HEK293 (cell line): ENCODE results near the gene ARAP1.

ENCODE experiments used
- CTCF ChIA-PET: fragments of 350-600 bp; formaldehyde crosslinking; extraction: SDS; loops from one replicate; lab custom pipeline; 2021; ENCODE audit warnings: antibody characterized with exemption; lab: Yijun Ruan, JAX
- POLR2A ChIA-PET: fragments of 300-600 bp; formaldehyde crosslinking; extraction: SDS; loops from one replicate; lab custom pipeline; 2020; ENCODE audit warnings: antibody characterized with exemption, inconsistent platforms; lab: Yijun Ruan, JAX
- H3K27ac ChIP-seq: fragments of 200-500 bp; sonication (Bioruptor generic); 2 replicates; pipeline ENCODE4 v1.5.1; 2014; ENCODE audit warnings: low read depth, low read length, control low read depth, inconsistent platforms; ENCODE audit errors: extremely low read depth
- H3K36me3 ChIP-seq, 2 experiments: fragments of 200-500 bp in 1 of 2; sonication (Bioruptor generic) in 1 of 2; 1 replicate in 1 of 2; 2 replicates in 1 of 2; pipeline ENCODE4 v1.5.1; 2014 to 2017; ENCODE audit warnings: inconsistent platforms in 2 of 2, low read length in 2 of 2; ENCODE audit not compliant: control insufficient read depth in 2 of 2, insufficient read depth in 1 of 2
- H3K4me1 ChIP-seq: fragments of 200-500 bp; sonication (Bioruptor generic); 2 replicates; pipeline ENCODE4 v1.5.1; 2014; ENCODE audit warnings: mild to moderate bottlenecking, low read length, inconsistent platforms; ENCODE audit not compliant: control insufficient read depth, insufficient read depth
- H3K4me3 ChIP-seq: 2 replicates; pipeline ENCODE4 v1.5.1; 2011; ENCODE audit warnings: low read depth, mild to moderate bottlenecking, control low read depth, low read length, moderate library complexity
- H3K9me3 ChIP-seq: fragments of 200-500 bp; sonication (Bioruptor generic); 2 replicates; pipeline ENCODE4 v1.5.1; 2014; ENCODE audit warnings: low read depth, low read length, inconsistent platforms; ENCODE audit not compliant: control insufficient read depth, insufficient read depth
- CTCF ChIP-seq: fragments of 450-650 bp; formaldehyde crosslinking; IDR thresholded peaks from 2 replicates; pipeline ENCODE4 v1.5.1; 2016; ENCODE audit warnings: missing biosample characterization, missing genetic modification characterization
- KLF17 ChIP-seq: fragments of 450-650 bp; formaldehyde crosslinking; IDR thresholded peaks from 2 replicates; pipeline ENCODE4 v1.5.1; 2016; ENCODE audit warnings: missing biosample characterization, missing genetic modification characterization
- SALL2 ChIP-seq: fragments of 450-650 bp; formaldehyde crosslinking; IDR thresholded peaks from 2 replicates; pipeline ENCODE4 v1.5.0; 2017; ENCODE audit warnings: missing biosample characterization, mild to moderate bottlenecking, missing genetic modification characterization, borderline replicate concordance
- ZBTB10 ChIP-seq: fragments of 450-650 bp; formaldehyde crosslinking; IDR thresholded peaks from 2 replicates; pipeline ENCODE4 v1.5.1; 2016; ENCODE audit warnings: missing biosample characterization, missing genetic modification characterization
- ZNF280D ChIP-seq: fragments of 450-650 bp; formaldehyde crosslinking; IDR thresholded peaks from 2 replicates; pipeline ENCODE4 v1.5.1; 2016; ENCODE audit warnings: missing biosample characterization, missing genetic modification characterization
- ZNF302 ChIP-seq: fragments of 450-650 bp; formaldehyde crosslinking; IDR thresholded peaks from 2 replicates; pipeline ENCODE4 v1.5.1; 2016; ENCODE audit warnings: missing biosample characterization, missing genetic modification characterization, low read depth
- ZNF362 ChIP-seq: fragments of 450-650 bp; formaldehyde crosslinking; IDR thresholded peaks from 2 replicates; pipeline ENCODE4 v1.5.1; 2016; ENCODE audit warnings: missing biosample characterization, missing genetic modification characterization
- ZNF560 ChIP-seq: fragments of 450-650 bp; formaldehyde crosslinking; IDR thresholded peaks from 2 replicates; pipeline ENCODE4 v1.5.1; 2017; ENCODE audit warnings: missing biosample characterization, missing genetic modification characterization, borderline replicate concordance
- ZNF623 ChIP-seq: fragments of 450-650 bp; formaldehyde crosslinking; IDR thresholded peaks from 2 replicates; pipeline ENCODE4 v1.5.1; 2016; ENCODE audit warnings: missing biosample characterization, missing genetic modification characterization
- ZNF704 ChIP-seq: fragments of 450-650 bp; formaldehyde crosslinking; IDR thresholded peaks from 2 replicates; pipeline ENCODE4 v1.5.1; 2016; ENCODE audit warnings: missing biosample characterization, missing genetic modification characterization

ARAP1 gene

GRCh38 chr11:72730737-72731136, 21.5 kb downstream of the ARAP1 start:
- CTCF ChIA-PET, result interaction anchor here (1.5 to 2.1 kb wide), 2 partner anchors 9 to 63 kb away, joined by 4 to 7 read pairs; partner anchors contain the start of gene STARD10

GRCh38 chr11:72730243-72730642, 22.0 kb downstream of the ARAP1 start:
- POLR2A ChIA-PET, result no interaction called here
- CTCF ChIA-PET, result interaction anchor here (0.6 to 2.1 kb wide), 4 partner anchors 9 to 449 kb away, joined by 3 to 7 read pairs (median 4); partner anchors contain the start of gene STARD10
- Histone ChIP-seq H3K27ac (no peak overlapping the region), H3K36me3 (peaks cover 0 to 14% of the 10 kb centered on the region in 2 experiments; a peak in 1 of 3 replicates), H3K4me3 (no peak overlapping the region), H3K9me3 (no peaks in the 10 kb centered on the region), H3K4me1 (no peaks in the 10 kb centered on the region)
- TF ChIP-seq KLF17 (tag by site-specific recombination), result no peak
- no peak for TF ChIP-seq ZNF704 (tag by site-specific recombination)
- no peak for TF ChIP-seq ZBTB10 (tag by site-specific recombination)
- TF ChIP-seq CTCF (tag by site-specific recombination), result no peak

More at GRCh38 chr11:72730737-72731136, 21.5 kb downstream of the ARAP1 start:
- no peak overlapping the region for H3K27ac ChIP-seq
- H3K4me3 ChIP-seq, result no peak overlapping the region
- H3K36me3 ChIP-seq, result peaks cover 0 to 14% of the 10 kb centered on the region in 2 experiments; a peak in 1 of 3 replicates
- POLR2A ChIA-PET, result interaction anchor here (1.3 kb wide), 1 partner anchor 63 kb away, joined by 3 read pairs; the partner anchor contains the start of gene STARD10
- H3K9me3 ChIP-seq, result no peaks in the 10 kb centered on the region
- no peak for TF ChIP-seq ZNF560 (tag by site-specific recombination)
- H3K4me1 ChIP-seq, result no peaks in the 10 kb centered on the region

GRCh38 chr11:72727521-72727920, 24.7 kb downstream of the ARAP1 start:
- ChIA-PET POLR2A (no interaction called here), CTCF (interaction anchor here (0.5 to 5.9 kb wide), 6 partner anchors 9 to 546 kb away, joined by 3 to 57 read pairs (median 4); partner anchors contain the start of gene STARD10)
- H3K4me3 ChIP-seq, result no peak overlapping the region
- no peaks in the 10 kb centered on the region for H3K9me3 ChIP-seq
- H3K27ac ChIP-seq, result no peak overlapping the region
- H3K4me1 ChIP-seq, result no peaks in the 10 kb centered on the region
- H3K36me3 ChIP-seq, result peaks cover 0 to 30% of the 10 kb centered on the region in 2 experiments; a peak in 1 of 3 replicates
- TF ChIP-seq SALL2 (tag by site-specific recombination), result no peak
- no peak for TF ChIP-seq ZNF280D
- TF ChIP-seq ZNF362 (tag by site-specific recombination), result no peak
- no peak for TF ChIP-seq ZNF302 (tag by site-specific recombination)
- TF ChIP-seq ZNF623 (tag by site-specific recombination), result no peak
